GM19023 (cell line): ENCODE data around the gene MPHOSPH8.
"Not testable (repeated sequence)": the region's sequence is repeated elsewhere in the genome, so short reads cannot be mapped to it uniquely, and the experiment has no call there.

ENCODE experiments used
- ATAC-seq: cut with Tn5 transposase; IDR thresholded peaks from one replicate; pipeline ENCODE4 v1.9.1; 2021; ENCODE audit warnings: mild to moderate bottlenecking, moderate library complexity; ENCODE audit not compliant: unreplicated experiment

The MPHOSPH8 gene

GRCh38 chr13:19632915-19633478 is 462 bp upstream of the MPHOSPH8 start:
- no peak for ATAC-seq

GRCh38 chr13:19634256-19634740 is 839 bp downstream of the MPHOSPH8 start:
- ATAC-seq: no peak

- ATAC-seq: not testable (repeated sequence)
Measured at GRCh38 chr13:19635926-19636325, 2.5 kb downstream of the MPHOSPH8 start.

- ATAC-seq: no peak
Measured at GRCh38 chr13:19643652-19644051, 10.2 kb downstream of the MPHOSPH8 start.

GRCh38 chr13:19645000-19645399 is 11.5 kb downstream of the MPHOSPH8 start:
- no peak for ATAC-seq

GRCh38 chr13:19646063-19646462 is 12.6 kb downstream of the MPHOSPH8 start:
- no peak for ATAC-seq

GRCh38 chr13:19650742-19651141 is 17.3 kb downstream of the MPHOSPH8 start:
- no peak for ATAC-seq

- no peak for ATAC-seq
Measured at GRCh38 chr13:19657872-19658591, 24.6 kb downstream of the MPHOSPH8 start.

GRCh38 chr13:19658831-19659230 is 25.4 kb downstream of the MPHOSPH8 start:
- ATAC-seq: no peak

GRCh38 chr13:19661126-19661525 is 27.7 kb downstream of the MPHOSPH8 start:
- ATAC-seq: no peak

GRCh38 chr13:19661561-19661960 is 28.1 kb downstream of the MPHOSPH8 start:
- ATAC-seq: no peak

- ATAC-seq: no peak
Measured at GRCh38 chr13:19663416-19663979, 30.0 kb downstream of the MPHOSPH8 start.

- ATAC-seq: no peak
Measured at GRCh38 chr13:19664481-19665230, 31.2 kb downstream of the MPHOSPH8 start.

GRCh38 chr13:19665427-19665859 is 32.0 kb downstream of the MPHOSPH8 start:
- ATAC-seq: no peak

GRCh38 chr13:19668778-19669177 is 35.3 kb downstream of the MPHOSPH8 start:
- no peak for ATAC-seq

GRCh38 chr13:19670147-19670546 is 36.7 kb downstream of the MPHOSPH8 start:
- no peak for ATAC-seq

- ATAC-seq: no peak
Measured at GRCh38 chr13:19672990-19673389, 39.5 kb downstream of the MPHOSPH8 start.

GRCh38 chr13:19673473-19674430 is 40.3 kb downstream of the MPHOSPH8 start:
- no peak for ATAC-seq

GRCh38 chr13:19674898-19675297 is 41.4 kb downstream of the MPHOSPH8 start:
- ATAC-seq: no peak

- ATAC-seq: no peak
Measured at GRCh38 chr13:19676168-19676567, 42.7 kb downstream of the MPHOSPH8 start.
